Hematopoietic multipotent progenitor cell treated with erythropoietin and hydrocortisone succinate and interleukin-3 and kit ligand, for 8 days (in vitro differentiated cells): ENCODE measurements around the gene ARHGEF10L.

Source experiments
- DNase-seq: peaks from one replicate; pipeline ENCODE4 v3.0.0-alpha.2; 2015

ARHGEF10L gene

DNA sequence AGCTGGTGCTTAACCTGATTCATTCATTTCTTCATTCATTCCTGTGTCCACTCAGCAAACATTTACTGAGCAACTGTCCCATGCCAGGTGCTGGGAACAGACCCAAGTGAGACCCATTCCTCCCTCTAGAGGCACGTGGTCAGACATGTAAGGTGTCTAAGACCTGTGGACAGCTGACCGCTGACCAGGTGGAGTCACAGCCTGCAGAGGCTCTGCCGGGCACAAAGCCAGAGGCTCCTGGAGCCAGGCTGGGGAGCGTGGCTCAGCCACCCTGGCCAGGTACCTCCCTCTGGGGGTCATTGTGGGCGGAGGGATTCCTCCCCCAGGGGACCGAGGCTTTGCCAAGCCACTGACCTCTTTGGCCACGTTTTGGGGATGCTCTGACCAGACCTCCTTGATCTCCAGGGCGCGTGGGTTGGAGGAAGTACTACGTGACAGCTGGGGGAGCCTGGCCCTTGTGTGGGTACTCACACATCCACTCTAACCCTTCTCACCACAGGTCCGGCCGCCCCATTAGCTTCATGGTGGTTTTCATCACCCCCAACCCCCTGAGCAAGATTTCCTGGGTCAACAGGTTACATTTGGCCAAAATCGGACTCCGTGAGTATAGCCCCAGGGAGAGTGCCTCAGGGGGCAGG is 100.3 kb downstream of the ARHGEF10L start:
- no peak for DNase-seq

DNA sequence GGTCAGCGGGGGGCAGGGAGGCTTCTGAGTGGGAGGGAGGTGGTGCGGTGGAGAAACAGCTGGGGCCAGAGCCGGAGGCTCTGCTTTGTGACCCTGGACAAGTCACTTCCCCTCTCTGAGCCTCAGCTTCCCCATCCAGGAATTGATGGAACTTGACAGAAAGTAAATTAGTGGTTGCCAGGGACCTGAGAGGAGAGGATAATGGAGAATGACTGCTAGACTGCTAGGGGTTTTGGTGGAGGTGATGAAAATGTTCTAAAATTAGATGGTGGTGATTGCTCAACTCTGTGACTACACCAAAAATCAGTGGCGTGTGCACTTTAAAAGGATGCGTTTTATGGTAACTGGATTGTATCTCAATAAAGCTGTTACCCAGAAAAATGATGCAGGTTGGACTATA is 100.9 kb downstream of the ARHGEF10L start:
- no peak for DNase-seq

DNA sequence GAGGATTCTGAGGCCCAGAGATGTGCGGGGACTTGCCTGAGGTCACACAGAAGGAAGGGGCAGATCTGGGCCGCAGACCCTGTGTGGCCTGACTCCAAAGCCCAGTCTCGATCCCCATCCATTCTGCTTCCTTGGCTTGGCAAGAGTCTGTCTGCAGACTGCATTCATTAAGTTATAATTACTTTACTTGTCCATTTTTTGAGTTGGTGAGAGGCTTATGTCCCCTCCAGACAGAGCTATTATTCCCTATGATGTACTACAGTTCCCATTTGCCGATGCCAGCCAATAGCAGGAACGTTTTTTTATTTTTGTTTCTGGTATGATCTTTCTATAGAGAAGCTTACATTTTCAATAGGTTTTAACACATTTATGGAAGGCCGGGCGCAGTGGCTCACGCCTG is 101.5 kb downstream of the ARHGEF10L start:
- DNase-seq: no peak

DNA sequence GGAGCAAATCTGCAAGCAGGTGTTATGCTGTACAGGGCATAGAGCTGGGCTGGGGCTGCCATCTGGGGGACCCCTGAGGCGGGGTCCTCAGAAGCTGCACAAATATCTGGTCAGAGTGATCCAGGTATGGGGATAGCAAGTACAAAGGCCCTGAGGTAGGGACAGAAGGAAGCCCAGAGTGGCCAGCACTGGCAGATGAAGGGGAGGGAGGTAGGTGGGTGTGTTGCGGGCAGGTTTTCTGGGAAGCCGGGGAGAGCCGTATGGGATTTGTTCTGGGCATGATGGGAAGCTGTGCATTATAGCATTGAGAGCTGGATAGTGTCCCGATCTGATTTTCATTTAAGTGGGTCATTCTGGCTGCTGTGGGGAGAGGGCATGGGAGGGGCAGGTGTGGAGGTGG is 102.7 kb downstream of the ARHGEF10L start:
- DNase-seq: no peak

DNA sequence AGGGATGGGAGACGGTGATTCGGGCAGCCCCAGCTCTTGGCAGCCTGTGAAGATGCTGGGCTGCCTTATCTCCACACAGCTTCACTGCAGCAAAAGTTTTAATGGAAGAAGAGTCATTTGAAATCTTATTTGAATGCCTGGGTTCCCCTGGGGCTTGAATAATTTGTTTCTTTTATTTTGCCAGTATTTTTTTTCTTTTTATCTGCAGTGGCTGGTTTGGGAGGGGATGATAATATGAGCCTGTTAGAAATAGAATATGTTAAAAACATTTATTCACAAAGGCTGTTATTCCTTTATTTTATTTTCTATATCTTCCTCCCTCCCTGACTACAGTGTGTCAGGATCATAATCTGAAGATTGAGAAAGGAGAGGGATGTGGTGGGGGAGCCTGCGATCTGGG is 103.4 kb downstream of the ARHGEF10L start:
- DNase-seq: no peak

DNA sequence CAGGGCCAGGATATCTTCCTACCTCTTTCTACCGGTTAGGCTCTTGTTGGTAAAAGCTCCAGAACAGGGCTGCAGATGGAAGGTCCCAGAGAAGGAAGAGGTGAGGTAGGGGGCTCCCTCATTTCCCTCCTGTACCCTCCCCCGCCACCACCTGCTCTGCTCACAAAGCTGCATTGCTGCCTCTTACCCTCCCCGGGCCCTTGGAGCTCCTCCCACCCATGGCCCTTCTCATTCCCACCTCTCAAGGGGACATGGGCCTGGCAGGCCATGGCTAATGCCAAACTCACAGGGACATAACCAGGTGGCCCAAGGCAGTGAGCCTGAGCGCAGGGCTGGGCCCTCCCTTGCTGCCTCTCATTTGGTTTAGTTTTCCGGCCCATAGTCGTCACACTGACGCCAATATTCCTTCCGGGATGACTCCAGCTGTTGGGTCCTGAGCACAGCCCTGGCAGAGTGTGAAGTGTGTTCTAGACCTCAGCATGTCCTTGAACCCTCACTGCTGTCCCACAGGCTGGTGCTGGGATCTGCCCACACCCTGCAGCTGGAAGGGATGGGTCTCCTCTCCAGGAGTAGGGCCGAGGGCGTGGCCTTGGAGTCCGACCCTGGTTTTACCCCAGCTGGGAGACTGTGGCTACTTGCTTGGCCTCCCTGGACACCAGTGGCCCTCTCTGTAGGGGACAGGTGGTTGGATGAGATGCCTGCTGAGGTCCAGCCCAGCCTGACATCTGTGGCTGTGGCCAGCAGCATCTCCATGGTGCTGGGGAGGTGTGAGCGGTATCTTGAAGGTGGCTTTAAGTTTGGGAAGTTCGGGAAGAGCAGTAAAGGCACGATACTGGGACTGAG is 104.6 kb downstream of the ARHGEF10L start:
- DNase-seq: no peak

DNA sequence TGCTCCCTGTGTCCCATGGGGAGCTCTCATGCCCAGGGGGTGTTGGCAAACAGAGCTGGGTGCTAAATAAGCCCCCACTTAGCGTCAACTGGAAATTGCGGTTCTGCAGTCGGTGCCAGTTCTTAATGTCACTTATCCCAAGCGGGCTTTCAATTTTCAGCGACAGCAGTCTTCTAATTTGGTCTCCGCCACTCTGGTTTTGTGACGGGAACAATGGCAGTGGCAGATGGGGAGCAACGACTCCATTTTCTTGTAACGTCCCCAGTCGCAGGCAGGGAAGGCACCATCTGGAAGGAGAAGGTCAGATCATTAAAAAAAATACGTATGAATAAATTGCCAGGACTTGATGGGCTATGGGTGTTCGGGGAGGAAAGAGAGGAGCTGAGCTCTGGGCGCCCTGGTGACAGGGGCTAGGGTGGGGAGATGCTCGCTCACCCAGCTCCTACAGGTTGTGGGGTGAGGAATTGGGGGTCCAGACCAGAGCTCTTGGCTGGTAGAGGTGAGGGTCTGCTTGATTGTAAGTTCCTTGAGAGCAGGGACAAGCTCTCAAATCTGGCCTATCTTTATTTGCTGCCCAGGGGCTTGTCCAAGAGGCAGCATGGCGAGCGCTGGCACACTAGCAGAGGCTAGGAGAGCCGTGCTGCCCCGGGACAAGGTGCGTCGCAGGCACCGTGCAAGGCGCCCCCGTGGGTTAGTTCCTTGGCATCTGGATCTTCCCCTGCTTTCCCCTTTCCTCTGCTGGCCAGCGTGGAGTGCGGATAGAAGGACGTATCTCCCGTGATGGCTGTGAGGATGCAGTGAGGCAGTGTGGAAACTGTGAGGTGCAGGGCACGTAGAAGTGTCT is 105.8 kb downstream of the ARHGEF10L start:
- DNase-seq: no peak

DNA sequence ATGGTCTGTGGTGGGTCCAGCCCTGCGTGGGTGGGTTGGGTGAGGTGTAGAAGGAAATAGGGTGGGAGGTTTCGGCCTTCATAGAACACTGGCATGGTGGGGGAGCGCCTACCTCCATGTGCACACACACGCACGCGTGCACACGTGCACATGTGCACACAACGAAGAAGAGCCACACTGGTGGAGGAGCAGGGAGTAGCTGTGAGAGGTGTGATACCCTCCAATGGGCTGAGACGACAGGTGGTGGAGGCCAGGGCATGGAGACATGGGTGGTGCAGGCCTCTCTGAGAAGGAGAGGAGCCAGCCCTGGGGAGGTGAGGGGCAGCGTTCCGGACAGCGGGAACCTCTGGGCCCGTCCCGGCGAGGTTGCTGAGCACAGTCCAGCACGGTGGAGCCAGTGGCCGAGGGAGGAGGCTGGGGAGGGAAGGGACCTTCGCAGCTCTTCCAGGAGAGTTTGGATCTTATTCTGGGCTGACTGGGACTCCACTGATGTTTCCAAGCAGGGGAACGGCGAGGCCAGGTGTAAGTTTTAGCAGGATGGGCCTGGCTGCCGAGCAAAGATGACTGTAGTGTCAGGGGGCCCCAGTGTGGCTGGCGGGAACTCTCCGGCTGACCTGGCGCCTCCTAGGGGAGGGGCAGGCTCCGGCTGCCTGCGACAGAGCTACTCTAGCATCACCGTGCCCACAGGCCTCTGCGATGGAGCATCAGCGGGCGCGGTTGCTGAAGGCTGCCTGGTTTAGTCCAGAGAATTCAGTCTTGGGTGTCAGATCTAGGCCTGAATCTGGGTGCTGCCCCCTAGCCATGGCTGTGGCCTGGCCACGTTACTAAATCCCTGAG is 107.2 kb downstream of the ARHGEF10L start:
- DNase-seq: no peak

DNA sequence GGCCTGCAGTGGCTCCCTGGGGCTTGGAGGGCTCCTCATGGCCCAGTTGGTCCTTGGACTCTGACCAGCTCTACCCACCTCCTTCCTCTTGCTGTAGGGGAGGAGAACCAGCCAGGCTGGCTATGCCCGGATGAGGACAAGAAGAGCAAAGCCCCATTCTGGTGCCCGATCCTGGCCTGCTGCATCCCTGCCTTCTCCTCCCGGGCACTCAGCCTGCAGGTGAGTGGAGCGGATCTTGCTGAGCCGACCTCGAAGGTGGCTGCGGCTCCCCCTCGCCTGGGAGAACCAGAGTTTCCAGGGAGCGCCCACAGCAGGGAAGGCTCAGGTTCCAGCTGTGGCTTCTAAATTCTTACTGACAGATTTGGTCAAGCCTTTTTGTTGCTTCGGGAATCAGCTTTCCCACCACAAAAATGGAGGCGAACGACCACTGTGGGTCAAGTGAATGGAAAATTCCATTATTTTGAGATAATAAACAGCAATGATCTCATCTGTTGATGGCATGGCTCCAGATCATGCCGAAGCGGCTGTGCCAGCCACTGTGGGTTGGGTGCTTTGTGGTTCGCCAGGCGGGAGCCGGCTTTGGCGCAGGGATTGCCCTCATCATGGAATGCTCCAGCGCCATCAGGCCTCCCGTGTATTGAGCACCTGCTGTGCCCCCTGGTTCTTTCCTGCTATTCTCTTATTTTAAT is 109.1 kb downstream of the ARHGEF10L start:
- no peak for DNase-seq

DNA sequence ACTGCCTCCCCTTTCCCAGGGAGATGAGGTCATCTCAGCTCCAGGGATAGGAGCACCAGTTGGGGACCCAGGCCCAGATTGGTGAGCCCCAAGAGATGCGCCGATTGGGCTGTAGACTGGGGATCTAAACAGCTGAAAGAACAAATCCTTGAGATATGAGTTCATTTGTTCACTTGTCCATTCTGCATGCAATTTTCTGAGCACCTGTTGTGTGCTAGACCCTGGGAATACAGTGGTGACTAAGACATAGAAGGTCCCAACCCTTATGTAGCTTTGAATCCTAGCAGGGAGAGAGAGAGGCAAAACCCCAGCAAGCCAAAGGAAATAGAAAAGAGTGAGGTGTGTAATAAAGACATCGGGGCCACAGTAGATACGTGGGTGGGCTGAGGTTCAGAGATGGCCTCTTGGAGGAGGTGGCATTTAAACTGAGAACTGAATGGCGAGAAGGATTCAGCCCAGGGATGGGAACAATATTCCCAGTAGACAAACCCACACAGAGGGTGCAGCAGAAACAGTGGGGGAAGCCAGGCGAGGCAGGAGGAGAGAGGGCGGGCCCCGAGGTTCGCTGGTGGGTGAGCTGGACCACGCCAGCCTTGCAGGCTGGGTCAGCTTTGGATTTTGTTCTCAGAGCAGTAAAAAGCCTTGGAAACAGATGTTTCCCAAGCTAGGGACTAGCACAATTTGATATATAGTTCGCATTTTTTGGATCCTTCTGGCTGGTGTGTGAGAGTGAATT is 110.0 kb downstream of the ARHGEF10L start:
- DNase-seq: no peak

DNA sequence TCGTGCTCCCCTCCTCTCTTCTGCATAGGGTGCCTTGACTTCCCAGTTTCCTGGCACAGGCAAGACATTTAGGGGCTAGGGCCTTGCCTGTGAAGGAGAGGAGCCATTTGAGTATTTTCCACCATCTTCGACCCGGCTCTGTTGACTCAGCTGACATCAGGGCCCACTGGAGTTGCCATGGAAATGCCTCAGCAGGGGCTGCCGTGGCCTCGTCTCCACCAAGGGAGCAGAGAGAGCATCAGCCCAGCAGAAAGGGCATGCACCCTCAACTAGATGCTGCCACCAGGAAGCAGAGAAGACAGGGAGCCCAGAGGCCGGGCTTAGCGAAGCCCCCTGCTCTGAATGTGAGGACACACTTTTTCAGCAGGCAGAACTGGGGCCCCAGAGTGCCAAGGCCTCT is 113.8 kb downstream of the ARHGEF10L start:
- no peak for DNase-seq

DNA sequence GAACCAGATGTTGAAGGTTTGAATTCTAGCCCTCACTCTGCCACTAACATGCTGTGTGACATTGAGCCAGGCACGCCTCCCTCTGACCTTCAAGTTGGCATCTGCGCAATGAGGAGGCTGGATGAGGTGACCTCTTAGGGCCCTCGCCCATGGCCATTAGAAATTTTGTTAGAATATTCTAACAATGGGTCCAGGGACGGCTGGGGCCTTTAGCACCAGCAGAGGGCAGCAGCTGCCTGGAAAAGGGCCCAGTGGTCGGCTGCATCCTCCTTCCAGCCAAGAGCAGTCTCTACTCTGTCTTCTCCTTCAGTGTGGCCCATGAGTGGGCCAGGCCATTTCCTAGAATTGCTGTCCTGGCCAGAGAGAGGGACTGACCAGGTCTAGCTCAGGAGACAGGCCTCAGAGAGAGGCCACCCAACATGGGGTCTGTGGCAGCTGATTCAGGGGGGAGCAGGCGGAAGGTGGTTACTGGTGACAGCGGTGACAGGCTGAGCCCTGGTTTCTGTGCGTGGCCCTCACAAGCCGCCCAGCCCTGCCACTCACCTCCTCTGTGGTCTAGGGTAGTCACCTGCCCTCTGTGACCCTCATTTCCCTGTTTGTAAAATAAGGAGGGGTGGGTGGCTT is 114.3 kb downstream of the ARHGEF10L start:
- peak; percentile 20 for DNase-seq

DNA sequence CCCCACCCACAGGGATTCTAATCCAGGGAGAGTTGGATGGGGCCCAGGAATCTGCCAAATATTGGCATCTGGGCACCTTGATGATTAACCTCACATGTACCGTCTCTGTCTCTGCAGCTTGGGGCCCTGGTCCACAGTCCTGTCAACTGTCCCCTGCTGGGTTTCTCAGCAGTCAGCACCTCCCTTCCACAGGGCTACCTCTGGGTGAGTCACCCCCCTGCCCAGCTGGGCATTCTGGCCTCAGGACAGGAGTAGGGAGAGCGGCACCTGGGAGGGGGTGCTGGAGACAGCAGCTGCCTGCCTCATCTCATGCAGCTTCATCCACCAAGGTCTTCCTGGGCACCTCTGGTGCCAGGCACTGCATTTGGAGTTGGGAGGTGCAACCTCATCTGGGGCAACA is 115.0 kb downstream of the ARHGEF10L start:
- DNase-seq: no peak

DNA sequence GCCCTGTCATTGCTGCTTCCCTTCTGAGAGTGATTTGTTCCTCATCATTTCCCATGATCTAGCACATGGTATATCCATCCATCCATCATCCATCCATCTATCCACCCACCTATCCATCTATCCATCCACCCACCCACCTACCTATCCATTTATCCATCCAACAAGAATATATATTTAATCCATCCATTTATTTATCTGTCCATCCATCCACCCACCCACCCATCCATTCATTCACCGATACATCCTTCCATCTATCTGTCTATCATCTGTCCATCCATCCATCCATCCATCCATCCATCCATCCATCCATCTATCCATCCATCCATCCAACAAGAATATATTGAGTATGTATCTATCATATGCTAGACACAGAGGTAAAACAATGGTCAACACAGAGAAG is 115.7 kb downstream of the ARHGEF10L start:
- no peak for DNase-seq

DNA sequence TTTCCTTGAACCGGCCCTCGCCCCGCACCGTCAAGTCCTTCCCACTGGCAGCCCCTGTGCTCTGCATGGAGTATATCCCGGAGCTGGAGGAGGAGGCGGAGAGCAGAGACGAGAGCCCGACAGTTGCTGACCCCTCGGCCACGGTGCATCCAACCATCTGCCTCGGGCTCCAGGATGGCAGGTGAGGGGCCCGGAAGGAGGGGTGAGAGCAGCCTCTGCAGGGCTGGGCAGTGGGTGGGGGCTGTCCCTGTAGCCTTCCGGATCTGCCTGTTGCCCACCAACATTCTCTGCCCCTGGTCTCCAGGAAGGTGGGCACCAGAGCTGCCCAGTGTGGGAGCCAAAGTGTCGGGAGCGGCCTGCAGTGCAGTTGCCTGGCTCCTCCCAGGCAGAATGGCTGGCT is 116.4 kb downstream of the ARHGEF10L start:
- no peak for DNase-seq

DNA sequence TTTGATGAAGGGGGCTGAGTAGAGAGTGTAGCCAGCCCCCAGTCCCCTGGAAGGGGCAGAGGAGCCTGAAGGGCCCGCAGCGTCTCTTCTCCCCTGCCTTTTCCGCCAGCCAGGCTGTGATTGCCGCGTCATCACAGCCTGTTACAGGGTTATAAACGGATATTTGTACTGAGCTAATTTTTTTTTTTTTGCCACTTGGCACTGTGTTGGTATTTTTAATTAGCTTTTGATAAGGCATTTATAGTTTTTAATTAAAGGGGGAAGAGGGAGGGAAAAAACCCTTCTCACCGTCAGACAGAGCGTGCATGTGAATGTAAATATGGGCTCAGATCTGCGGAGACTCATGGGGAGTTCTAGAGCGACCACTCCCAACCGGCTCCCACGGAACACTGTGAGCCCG is 117.9 kb downstream of the ARHGEF10L start:
- no peak for DNase-seq

DNA sequence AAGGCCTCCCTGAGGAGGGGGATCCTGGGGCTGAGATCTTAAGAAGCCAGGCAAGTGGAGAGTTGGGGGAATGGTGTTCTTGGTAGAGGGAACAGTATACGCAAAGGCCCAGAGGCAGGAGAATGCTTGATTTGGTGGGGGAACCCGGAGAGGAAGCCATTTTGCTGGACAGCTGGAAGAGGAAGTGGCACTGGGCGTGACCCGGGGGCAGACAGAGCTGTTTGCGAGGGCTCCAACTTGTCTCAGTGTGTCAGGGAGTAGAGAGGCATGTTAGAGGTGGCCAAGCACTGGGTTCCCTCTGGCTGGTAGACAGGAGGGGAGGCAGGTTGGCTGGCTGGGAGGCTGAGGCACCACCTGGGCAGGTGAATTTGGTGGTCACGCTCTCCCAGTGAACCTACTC is 119.3 kb downstream of the ARHGEF10L start:
- no peak for DNase-seq

DNA sequence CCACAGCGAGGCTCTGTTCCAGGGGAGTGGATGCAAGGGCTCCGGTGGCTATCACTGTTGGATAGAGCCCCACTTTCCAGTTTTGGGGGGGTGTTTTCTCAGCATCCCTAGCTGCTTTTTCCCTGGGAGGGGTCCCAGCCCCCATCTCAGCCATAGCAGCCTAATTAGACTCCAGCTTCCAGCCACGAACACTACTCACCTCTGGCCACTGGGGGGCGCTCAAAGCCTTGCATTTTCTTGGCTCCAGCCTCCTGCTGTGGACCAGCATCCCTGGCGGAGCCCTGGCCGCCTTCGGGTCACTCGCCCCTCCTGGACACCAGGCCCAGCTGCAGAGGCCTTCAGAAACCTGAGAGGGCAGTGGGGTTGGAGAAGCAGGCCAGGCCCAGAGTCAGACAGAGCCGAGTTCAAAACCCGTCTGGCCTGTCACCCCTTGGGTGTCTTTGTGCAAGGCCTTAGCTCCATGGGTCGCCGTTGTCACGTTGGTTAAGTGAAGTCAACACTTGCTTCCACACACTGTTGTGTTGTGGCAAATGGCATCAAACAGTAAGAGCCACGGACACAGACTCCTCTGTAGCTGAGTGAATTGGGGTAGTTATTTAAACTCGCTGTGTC is 122.2 kb downstream of the ARHGEF10L start:
- peak; percentile 58 for DNase-seq

DNA sequence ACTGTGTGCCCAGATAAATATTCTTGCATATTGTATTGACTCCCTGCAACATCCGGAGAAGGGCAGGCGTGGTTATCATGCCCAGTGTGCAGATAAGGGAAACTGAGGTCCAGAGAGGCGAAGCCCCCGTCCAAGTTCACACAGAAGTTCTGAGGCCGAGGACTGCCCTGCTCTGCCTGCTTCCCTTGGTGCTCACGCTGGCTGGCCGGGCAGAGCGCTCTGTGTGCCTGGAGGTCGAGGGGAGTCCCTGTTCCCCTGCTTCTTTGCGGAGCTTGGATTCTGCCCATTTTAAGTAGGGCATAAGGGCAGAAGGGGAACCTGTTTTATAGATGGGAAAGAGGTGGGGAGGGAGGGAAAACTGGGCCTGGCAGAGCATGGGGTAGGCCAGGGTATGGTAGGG is 122.8 kb downstream of the ARHGEF10L start:
- DNase-seq: no peak

DNA sequence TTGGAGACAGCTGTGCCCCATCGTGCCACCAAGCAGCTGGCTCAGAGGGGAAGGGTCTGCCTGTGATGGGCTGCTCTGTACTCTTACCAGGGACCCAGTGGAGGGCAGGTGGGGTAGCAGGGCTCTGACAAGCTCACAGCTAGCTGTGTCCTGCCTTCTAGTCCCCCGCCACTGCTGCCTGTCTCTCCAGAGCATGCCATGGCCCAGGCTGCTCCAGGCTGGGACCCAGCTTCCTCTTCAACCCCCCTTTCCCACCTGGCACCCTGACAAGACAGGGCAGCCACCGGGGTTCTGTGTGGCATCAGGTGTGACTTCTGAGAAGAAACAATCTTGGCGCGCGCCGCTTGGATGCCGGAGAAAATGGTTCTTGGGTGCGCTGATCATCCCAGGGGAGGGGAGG is 123.3 kb downstream of the ARHGEF10L start:
- no peak for DNase-seq

DNA sequence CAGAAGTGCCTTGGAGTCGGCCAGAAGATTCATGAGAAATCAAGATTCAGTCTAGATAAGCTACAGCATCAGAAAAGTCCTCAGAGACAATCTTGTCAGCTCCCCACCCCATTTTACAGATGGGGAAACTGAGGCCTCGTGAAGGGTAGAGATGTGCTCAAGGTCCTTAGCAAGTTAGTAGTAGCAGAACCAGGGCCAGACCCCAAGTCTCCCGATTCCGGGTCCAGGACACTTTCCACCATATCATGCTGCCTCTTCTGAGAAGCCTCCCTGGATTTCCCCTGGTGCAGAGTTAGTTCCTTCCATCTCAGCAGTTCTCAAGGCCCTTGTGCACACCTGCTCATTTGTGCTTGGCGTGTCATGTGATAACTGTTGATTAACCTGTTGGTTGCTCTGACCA is 124.1 kb downstream of the ARHGEF10L start:
- no peak for DNase-seq
